H1 (cell line): Measurements from ENCODE around the gene IGFBP1.

Source experiments
- ASH2L ChIP-seq: fragments of 200-600, 300-600 bp; sonication (generic); IDR thresholded peaks from one replicate; pipeline ENCODE4 v1.7.1; 2017; ENCODE audit warnings: low read length
- ATF3 ChIP-seq: IDR thresholded peaks from 2 replicates; pipeline ENCODE4 v1.6.1; 2011; ENCODE audit warnings: low read depth, mild to moderate bottlenecking, low read length; ENCODE audit not compliant: insufficient read depth
- CBX8 ChIP-seq: fragments of 300-800, 300-1000 bp; sonication (generic); IDR thresholded peaks from 2 replicates; pipeline ENCODE4 v1.7.1; 2016; ENCODE audit warnings: low read depth, low read length, borderline replicate concordance
- CTCF ChIP-seq, 3 experiments: IDR thresholded peaks; 1 replicate in 2 of 3; 2 replicates in 1 of 3; pipeline versions ENCODE4 v1.5.1 to v1.6.1; 2011; ENCODE audit warnings: low read length in 3 of 3, mild to moderate bottlenecking in 3 of 3, inconsistent platforms in 2 of 3, low read depth in 1 of 3, moderate library complexity in 1 of 3; ENCODE audit not compliant: insufficient read depth in 1 of 3; ENCODE audit errors: control extremely low read depth in 1 of 3
- EP300 ChIP-seq, 2 experiments: IDR thresholded peaks; 1 replicate in 1 of 2; 2 replicates in 1 of 2; pipeline ENCODE4 v1.6.1; 2011 to 2012; ENCODE audit warnings: low read depth in 2 of 2, low read length in 2 of 2, mild to moderate bottlenecking in 2 of 2, borderline replicate concordance in 1 of 2, inconsistent platforms in 1 of 2, moderate library complexity in 1 of 2

- TF ChIP-seq CBX8: no peak
- no peak for TF ChIP-seq CTCF (IDR thresholded peaks at IDR 0.05; ENCODE audit: control extremely low read depth in 1 of 3, insufficient read depth in 1 of 3, low read depth in 1 of 3, low read length in 3 of 3)
- no peak for TF ChIP-seq EP300 (IDR thresholded peaks at IDR 0.05; ENCODE audit: borderline replicate concordance in 1 of 2, low read depth in 2 of 2, low read length in 2 of 2)
- no peak for TF ChIP-seq ASH2L
- no peak for TF ChIP-seq ATF3
Measured at GRCh38 chr7:45873355-45873754, 14.9 kb upstream of the IGFBP1 start.
